Nephron (organoid): ENCODE results near the gene NINJ1.

Source experiments
- H3K27ac Mint-ChIP-seq, 3 experiments: 2 replicates each; pipeline ENCODE4 v1.8.0; 2020; ENCODE audit warnings: mixed read lengths in 3 of 3, mild to moderate bottlenecking in 2 of 3, moderate library complexity in 1 of 3
- H3K27me3 Mint-ChIP-seq: 2 replicates; pipeline ENCODE4 v1.8.0; 2021; ENCODE audit warnings: low read depth, mild to moderate bottlenecking, moderate library complexity, mixed read lengths
- H3K36me3 Mint-ChIP-seq: 2 replicates; pipeline ENCODE4 v1.8.0; 2020; ENCODE audit warnings: low read depth, mixed read lengths
- H3K4me1 Mint-ChIP-seq: 2 replicates; pipeline ENCODE4 v1.8.0; 2020; ENCODE audit warnings: mixed read lengths
- H3K4me3 Mint-ChIP-seq, 3 experiments: 2 replicates each; pipeline ENCODE4 v1.8.0; 2020; ENCODE audit warnings: mild to moderate bottlenecking in 3 of 3, mixed read lengths in 3 of 3, moderate library complexity in 2 of 3
- H3K9me3 Mint-ChIP-seq: 2 replicates; pipeline ENCODE4 v1.8.0; 2020; ENCODE audit warnings: mixed read lengths
- CTCF ChIP-seq, 3 experiments: fragments of 200-600 bp; sonication (generic); IDR thresholded peaks; one replicate each; pipeline ENCODE4 v1.5.0; 2021; ENCODE audit warnings: antibody characterized with exemption in 3 of 3; ENCODE audit not compliant: unreplicated experiment in 3 of 3

NINJ1 gene

GRCh38 chr9:93155716-93156474 is 21.8 kb upstream of the NINJ1 start:
- Mint-ChIP-seq H3K4me3 (no peak overlapping the region), H3K9me3 (no peaks in the 10 kb centered on the region)
- TF ChIP-seq CTCF (IDR thresholded peaks at IDR 0.05; ENCODE audit: unreplicated experiment in 3 of 3): no peak

GRCh38 chr9:93154293-93154903 is 20.3 kb upstream of the NINJ1 start:
- TF ChIP-seq CTCF (IDR thresholded peaks at IDR 0.05; ENCODE audit: unreplicated experiment in 3 of 3): peak; percentile 41 to 52 (median 51)
- Mint-ChIP-seq H3K36me3 (no peaks in the 10 kb centered on the region), H3K9me3 (no peaks in the 10 kb centered on the region), H3K27ac (no peak overlapping the region), H3K27me3 (peaks cover 9% of the 10 kb centered on the region), H3K4me1 (no peaks in the 10 kb centered on the region), H3K4me3 (no peak overlapping the region)

More at GRCh38 chr9:93155716-93156474, 21.8 kb upstream of the NINJ1 start:
- Mint-ChIP-seq H3K4me1 (peaks cover 6% of the 10 kb centered on the region), H3K27ac (no peak overlapping the region), H3K27me3 (peaks cover 15% of the 10 kb centered on the region), H3K36me3 (no peaks in the 10 kb centered on the region)

DNA sequence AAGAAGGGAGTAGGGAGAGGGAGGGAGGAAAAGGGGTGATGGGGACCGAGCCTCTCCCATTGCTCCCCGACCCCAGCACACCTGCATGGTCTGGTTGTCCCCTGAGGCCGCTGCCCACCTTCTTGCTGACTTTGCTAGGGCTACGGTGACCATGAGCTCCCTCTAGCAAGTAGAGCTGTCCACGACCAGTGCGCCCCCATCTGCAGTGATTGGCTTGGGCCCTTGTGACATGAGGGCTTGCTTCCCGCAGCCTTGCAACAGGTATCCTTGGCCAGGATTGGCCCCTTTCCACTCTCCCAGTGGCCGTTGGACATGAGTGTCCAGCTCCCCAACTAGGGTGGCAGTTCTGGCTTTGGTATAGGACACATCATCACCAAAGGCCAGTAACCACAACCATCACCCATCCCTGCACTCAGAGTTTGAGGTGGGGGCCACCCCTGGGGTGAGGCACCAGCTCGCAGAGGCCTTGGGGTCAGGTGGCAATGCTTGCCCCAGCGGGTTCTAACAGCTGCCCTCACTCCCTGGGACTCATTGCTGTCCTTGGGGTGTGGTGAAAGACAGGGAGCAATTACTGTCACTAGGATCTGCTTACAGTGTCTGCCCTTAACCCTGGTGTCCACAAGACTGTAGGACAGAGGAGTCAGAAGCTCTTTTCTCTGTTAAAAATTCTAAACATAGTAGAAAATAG is 17.2 kb upstream of the NINJ1 start:
- Mint-ChIP-seq H3K4me3 (no peak overlapping the region), H3K27me3 (peaks cover 5% of the 10 kb centered on the region), H3K27ac (no peak overlapping the region), H3K9me3 (peaks cover 3% of the 10 kb centered on the region), H3K36me3 (no peaks in the 10 kb centered on the region), H3K4me1 (no peaks in the 10 kb centered on the region)
- no peak for TF ChIP-seq CTCF (IDR thresholded peaks at IDR 0.05; ENCODE audit: unreplicated experiment in 3 of 3)

DNA sequence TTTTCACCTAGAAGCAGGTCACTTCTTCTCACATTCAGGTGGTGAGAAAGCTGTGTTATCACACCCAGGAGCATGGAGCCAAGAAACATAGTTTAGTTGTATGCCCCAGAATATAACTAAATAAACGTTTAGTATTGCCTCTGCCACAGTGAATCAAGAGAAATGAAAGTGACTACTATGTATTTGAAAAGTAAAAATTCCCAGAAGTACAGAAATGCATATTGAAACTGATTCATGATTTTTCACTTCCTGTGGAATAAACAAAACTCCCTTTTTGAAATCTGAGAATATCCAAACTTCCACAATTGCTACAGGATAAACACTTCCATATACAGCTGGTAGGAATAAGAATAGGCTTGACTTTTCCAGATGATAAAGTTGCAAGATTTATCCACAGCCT is 15.3 kb upstream of the NINJ1 start:
- Mint-ChIP-seq H3K4me1 (peaks cover 3% of the 10 kb centered on the region), H3K27me3 (peaks cover under 1% of the 10 kb centered on the region), H3K36me3 (no peaks in the 10 kb centered on the region), H3K9me3 (peaks cover 3% of the 10 kb centered on the region), H3K4me3 (no peak overlapping the region), H3K27ac (no peak overlapping the region)
- TF ChIP-seq CTCF (IDR thresholded peaks at IDR 0.05; ENCODE audit: unreplicated experiment in 3 of 3): no peak

DNA sequence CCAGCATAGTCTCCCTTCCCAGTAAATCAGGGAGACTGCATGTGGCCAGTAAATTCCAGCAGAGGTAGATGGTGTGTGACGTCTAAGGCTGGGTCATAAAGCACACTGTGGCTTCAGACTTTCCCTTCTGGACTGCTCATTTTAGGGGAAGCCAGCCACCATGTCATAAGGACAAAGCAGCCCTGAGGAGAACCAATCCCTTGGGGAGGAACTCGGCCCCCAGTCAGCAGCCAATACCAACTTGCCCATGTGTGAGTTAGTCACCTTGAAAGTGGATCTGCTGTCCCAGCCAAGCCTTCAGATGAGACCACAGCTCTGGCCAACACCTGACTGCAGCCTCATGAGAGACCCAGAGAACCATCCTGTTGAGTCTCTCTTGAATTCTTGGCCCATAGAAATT is 14.7 kb upstream of the NINJ1 start:
- H3K27me3 Mint-ChIP-seq: peaks cover 5% of the 10 kb centered on the region
- H3K4me1 Mint-ChIP-seq: peaks cover 6% of the 10 kb centered on the region
- H3K4me3 Mint-ChIP-seq: no peak overlapping the region
- H3K27ac Mint-ChIP-seq: no peak overlapping the region
- no peak for TF ChIP-seq CTCF (IDR thresholded peaks at IDR 0.05; ENCODE audit: unreplicated experiment in 3 of 3)
- H3K36me3 Mint-ChIP-seq: no peaks in the 10 kb centered on the region
- peaks cover 3% of the 10 kb centered on the region for H3K9me3 Mint-ChIP-seq
